Gastrocnemius medialis (tissue), 4 donors: Measurements from ENCODE around the gene MSI2. TPM values are rescaled to one million over a fixed set of nuclear protein-coding genes. Genes with fewer than 3 reads are reported as not detected.
A peak's percentile ranks its signal among the peaks of the same experiment; 100 is the strongest.

Experiments used
- ATAC-seq, 2 donors: fragments of 150-250 bp; one replicate each; pipeline ENCODE4 v1.9.1; 2016
- DNase-seq, 2 donors: peaks; one replicate each; pipeline ENCODE4 v3.0.0-alpha.2; 2019
- H3K27ac ChIP-seq, 4 donors: fragments of 200-600 bp; sonication (generic); 1 replicate in 1 of 4; 2 replicates in 3 of 4; pipeline ENCODE4 v1.5.1; 2016 to 2018; ENCODE audit warnings: mild to moderate bottlenecking in 2 of 4, moderate library complexity in 1 of 4
- H3K27me3 ChIP-seq, 3 donors: fragments of 200-600 bp; sonication (generic) in 2 of 3; 1 replicate in 1 of 3; 2 replicates in 2 of 3; pipeline versions ENCODE4 v1.5.1 to v1.6.0; 2016 to 2019; ENCODE audit warnings: mild to moderate bottlenecking in 1 of 3, moderate library complexity in 1 of 3
- H3K36me3 ChIP-seq, 2 donors: fragments of 200-600 bp; sonication (generic) in 1 of 2; one replicate each; pipeline ENCODE4 v1.5.1; 2017 to 2018
- H3K4me1 ChIP-seq, 2 donors: fragments of 200-600 bp; sonication (generic) in 1 of 2; one replicate each; pipeline ENCODE4 v1.5.1; 2016 to 2017; ENCODE audit warnings: mild to moderate bottlenecking in 2 of 2
- H3K4me3 ChIP-seq, 4 donors: fragments of 200-600 bp; sonication (generic) in 3 of 4; 1 replicate in 1 of 4; 2 replicates in 3 of 4; pipeline ENCODE4 v1.5.1; 2016 to 2019; ENCODE audit warnings: mild to moderate bottlenecking in 2 of 4
- H3K9me3 ChIP-seq, 3 donors: fragments of 200-600 bp; sonication (generic) in 2 of 3; 1 replicate in 1 of 3; 2 replicates in 2 of 3; pipeline ENCODE4 v1.5.1; 2016 to 2019
- CTCF ChIP-seq, 5 experiments: fragments of 450-650 bp in 3 of 5; fragments of 200-600 bp in 2 of 5; sonication (generic) in 2 of 5; IDR thresholded peaks in 4 of 5; conservative IDR thresholded peaks in 1 of 5; 1 replicate in 4 of 5; 2 replicates in 1 of 5; pipeline ENCODE4 v1.5.1; 2016 to 2019; ENCODE audit warnings: antibody characterized with exemption in 5 of 5, mild to moderate bottlenecking in 3 of 5, moderate library complexity in 3 of 5
- POLR2A ChIP-seq, 2 donors: fragments of 450-650 bp; IDR thresholded peaks; one replicate each; pipeline ENCODE4 v1.6.1; 2017; ENCODE audit warnings: antibody characterized with exemption in 2 of 2, mild to moderate bottlenecking in 2 of 2, moderate library complexity in 2 of 2
- in situ Hi-C, 4 donors: fragments of 200-750 bp; cut with MboI; loops; one replicate each; pipeline versions ENCODE4 v1.15.0 to v1.8.0; 2017; ENCODE audit warnings: low sequenced_read_pairs in 4 of 4
- intact Hi-C: fragments of 100-400 bp; cut with DNase I; formaldehyde crosslinking; loops from one replicate; pipeline ENCODE4 v1.15.1; 2023; ENCODE audit warnings: low total_unique reads
- total RNA-seq, 4 donors: library from RNA; depleted of rRNA; stranded (reverse); fragments of >200 nt; gene quantifications; one replicate each; pipeline versions ENCODE4 v1.1.0 to v1.2.3, GENCODE V29; 2016

MSI2 gene
- total RNA-seq, 4 donors from 2014 or later, result 33.1 to 66.2 (median 48.5) TPM

DNA sequence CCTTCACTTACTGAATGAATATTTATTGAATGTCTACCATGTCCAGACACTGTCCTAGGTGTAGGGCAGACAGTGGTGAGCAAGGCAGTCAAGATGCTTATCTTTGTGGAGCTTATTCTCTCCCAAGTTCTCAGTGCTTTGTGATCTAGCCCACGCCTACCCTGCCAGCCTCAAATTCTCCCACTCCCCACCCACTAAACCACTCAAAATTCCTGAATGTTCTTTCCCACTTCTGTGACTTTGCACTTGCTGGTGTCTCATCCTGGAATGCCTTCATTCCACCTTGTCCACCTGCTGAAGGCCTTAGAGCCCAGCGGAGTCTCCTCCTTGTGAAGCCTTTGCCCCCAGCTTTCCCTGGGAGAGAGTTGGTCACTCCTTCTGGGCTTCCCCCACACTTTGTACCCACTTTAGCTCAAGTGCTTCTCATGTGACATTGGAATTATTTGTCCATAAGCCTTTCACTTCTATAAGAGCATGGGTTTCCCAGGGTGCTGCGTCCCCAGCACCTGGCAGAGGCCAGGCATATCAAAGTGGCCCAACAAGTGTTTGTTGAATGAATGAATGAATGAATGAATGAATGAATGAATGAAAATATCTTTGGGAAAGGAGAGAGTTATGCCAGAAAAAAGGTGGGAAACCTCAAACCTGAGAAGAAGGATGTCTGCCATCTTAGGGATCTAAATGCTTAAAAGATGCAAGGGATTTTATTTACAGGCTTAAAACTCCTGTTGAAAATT is 465.8 kb downstream of the MSI2 start:
- no peaks in the 10 kb centered on the region for H3K36me3 ChIP-seq
- intact Hi-C loops (no loop called here), in situ Hi-C loops (no loop called here)
- H3K4me1 ChIP-seq, result peaks cover 8% of the 10 kb centered on the region in 2 donors
- no peak for TF ChIP-seq CTCF (IDR thresholded peaks at IDR 0.05 in 4 of 5, conservative IDR thresholded peaks at IDR 0.05 in 1 of 5)
- TF ChIP-seq POLR2A (IDR thresholded peaks at IDR 0.05), result no peak
- ATAC-seq (no peak), DNase-seq (no peak)
- H3K27ac ChIP-seq, result no peak overlapping the region
- H3K4me3 ChIP-seq, result no peak overlapping the region
- no peaks in the 10 kb centered on the region for H3K9me3 ChIP-seq
- no peaks in the 10 kb centered on the region for H3K27me3 ChIP-seq

GRCh38 chr17:57722704-57723043 is 466.4 kb downstream of the MSI2 start:
- in situ Hi-C loops (no loop called here), intact Hi-C loops (no loop called here)
- Histone ChIP-seq H3K27me3 (no peaks in the 10 kb centered on the region), H3K4me1 (peaks cover 8% of the 10 kb centered on the region in 2 donors), H3K9me3 (no peaks in the 10 kb centered on the region), H3K36me3 (no peaks in the 10 kb centered on the region), H3K4me3 (no peak overlapping the region), H3K27ac (no peak overlapping the region)
- ATAC-seq, result peak in 1 of 2 donors; percentile 62
- TF ChIP-seq POLR2A (IDR thresholded peaks at IDR 0.05), result no peak
- TF ChIP-seq CTCF (IDR thresholded peaks at IDR 0.05 in 4 of 5, conservative IDR thresholded peaks at IDR 0.05 in 1 of 5), result no peak
- peak in 1 of 2 donors; percentile 23 for DNase-seq

- no peaks in the 10 kb centered on the region for H3K27me3 ChIP-seq
- H3K4me1 ChIP-seq, result peaks cover 8% of the 10 kb centered on the region in 2 donors
- H3K27ac ChIP-seq, result no peak overlapping the region
- DNase-seq (no peak), ATAC-seq (no peak)
- no peaks in the 10 kb centered on the region for H3K9me3 ChIP-seq
- intact Hi-C loops (no loop called here), in situ Hi-C loops (no loop called here)
- H3K36me3 ChIP-seq, result no peaks in the 10 kb centered on the region
- H3K4me3 ChIP-seq, result no peak overlapping the region
- TF ChIP-seq POLR2A (IDR thresholded peaks at IDR 0.05), result no peak
- TF ChIP-seq CTCF (IDR thresholded peaks at IDR 0.05 in 4 of 5, conservative IDR thresholded peaks at IDR 0.05 in 1 of 5), result no peak
Measured at GRCh38 chr17:57723427-57724025, 467.2 kb downstream of the MSI2 start.

GRCh38 chr17:57724026-57724728 is 467.9 kb downstream of the MSI2 start:
- intact Hi-C loops, result no loop called here
- H3K4me3 ChIP-seq, result no peak overlapping the region
- H3K9me3 ChIP-seq, result no peaks in the 10 kb centered on the region
- in situ Hi-C loops, result no loop called here
- TF ChIP-seq CTCF (IDR thresholded peaks at IDR 0.05 in 4 of 5, conservative IDR thresholded peaks at IDR 0.05 in 1 of 5), result no peak
- no peak for TF ChIP-seq POLR2A (IDR thresholded peaks at IDR 0.05)
- H3K4me1 ChIP-seq, result peaks cover 8% of the 10 kb centered on the region in 2 donors
- no peak for DNase-seq
- H3K27me3 ChIP-seq, result no peaks in the 10 kb centered on the region
- H3K36me3 ChIP-seq, result no peaks in the 10 kb centered on the region
- H3K27ac ChIP-seq, result no peak overlapping the region
- ATAC-seq, result peak in 1 of 2 donors; percentile 25
